Common myeloid progenitor, CD34-positive (primary cell): Measurements from ENCODE around the gene B4GALT6.

ENCODE experiments used
- CTCF ChIA-PET: fragments of 350-600 bp; sonication (Branson Sonifier 250); formaldehyde crosslinking; loops from one replicate; lab custom pipeline; 2021; ENCODE audit warnings: antibody characterized with exemption; lab: Charles Lee
- POLR2A ChIA-PET: fragments of 350-600 bp; sonication (Branson Sonifier 250); formaldehyde crosslinking; loops from one replicate; lab custom pipeline; 2021; ENCODE audit warnings: antibody characterized with exemption; lab: Charles Lee
- DNase-seq, 3 donors: peaks; one replicate each; pipeline versions ENCODE4 v3.0.0 to v3.0.0-alpha.2; 2013
- H3K27ac ChIP-seq, 2 experiments: 1 replicate in 1 of 2; 2 replicates in 1 of 2; pipeline ENCODE4 v1.7.0; 2013; ENCODE audit warnings: inconsistent platforms in 2 of 2, low read length in 2 of 2, mild to moderate bottlenecking in 2 of 2, low read depth in 1 of 2, moderate library complexity in 1 of 2; ENCODE audit not compliant: severe bottlenecking in 2 of 2, insufficient read depth in 1 of 2, poor library complexity in 1 of 2
- H3K27me3 ChIP-seq, 5 experiments: replicated peaks in 2 of 5; 1 replicate in 3 of 5; 2 replicates in 2 of 5; pipeline versions ENCODE4 v1.6.1 to v1.7.0; 2013; ENCODE audit warnings: low read length in 4 of 5, mild to moderate bottlenecking in 2 of 5, moderate library complexity in 2 of 5, inconsistent platforms in 1 of 5; ENCODE audit not compliant: insufficient read depth in 5 of 5, control insufficient read depth in 4 of 5
- H3K36me3 ChIP-seq, 4 experiments: 1 replicate in 2 of 4; 2 replicates in 2 of 4; pipeline versions ENCODE4 v1.6.1 to v1.7.0; 2013; ENCODE audit warnings: low read length in 3 of 4, control low read depth in 1 of 4, mild to moderate bottlenecking in 1 of 4; ENCODE audit not compliant: control insufficient read depth in 4 of 4, insufficient read depth in 4 of 4
- H3K4me1 ChIP-seq, 4 experiments: 1 replicate in 3 of 4; 2 replicates in 1 of 4; pipeline versions ENCODE4 v1.6.1 to v1.7.1; 2013; ENCODE audit warnings: low read length in 3 of 4, mild to moderate bottlenecking in 3 of 4, control low read depth in 1 of 4, inconsistent platforms in 1 of 4, moderate library complexity in 1 of 4; ENCODE audit not compliant: control insufficient read depth in 4 of 4, insufficient read depth in 4 of 4; ENCODE audit errors: control extremely low read depth in 1 of 4
- H3K4me3 ChIP-seq, 7 experiments: 1 replicate in 4 of 7; 2 replicates in 3 of 7; pipeline versions ENCODE4 v1.5.1 to v1.7.0; 2013; ENCODE audit warnings: mild to moderate bottlenecking in 7 of 7, low read length in 6 of 7, moderate library complexity in 6 of 7, inconsistent platforms in 2 of 7, low read depth in 2 of 7, control low read depth in 1 of 7; ENCODE audit not compliant: insufficient read depth in 4 of 7, control insufficient read depth in 1 of 7; ENCODE audit errors: extremely low read depth in 1 of 7
- H3K9me3 ChIP-seq, 5 experiments: 1 replicate in 4 of 5; 2 replicates in 1 of 5; pipeline versions ENCODE4 v1.6.1 to v1.7.1; 2013; ENCODE audit warnings: low read length in 4 of 5, mild to moderate bottlenecking in 2 of 5, inconsistent platforms in 1 of 5, low read depth in 1 of 5, moderate library complexity in 1 of 5; ENCODE audit not compliant: control insufficient read depth in 4 of 5, insufficient read depth in 2 of 5; ENCODE audit errors: control extremely low read depth in 1 of 5
- WGBS: methylation state at CpG from one replicate; pipeline ENCODE4 v1.1.5; 2013; ENCODE audit not compliant: insufficient coverage; 5-methylcytosine and 5-hydroxymethylcytosine counted together

B4GALT6 gene

DNA sequence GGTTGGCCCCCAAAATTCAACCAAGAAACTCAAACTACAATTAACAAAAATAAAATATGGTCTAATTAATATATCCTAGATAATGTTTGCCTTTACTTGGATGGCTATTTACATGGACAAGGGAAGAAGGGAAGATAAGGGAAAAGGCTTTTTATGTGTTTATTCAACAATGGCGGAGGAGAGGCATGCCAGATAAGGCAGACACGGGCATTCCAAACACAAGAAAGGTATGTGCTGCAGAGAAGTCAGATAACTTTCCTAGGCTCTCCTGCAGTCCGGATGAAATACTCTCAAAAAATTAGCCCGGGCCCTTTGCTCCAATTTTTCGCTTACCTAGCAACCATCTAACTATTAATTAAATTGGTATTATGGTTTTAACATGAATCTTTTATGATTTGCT, 97.8 kb downstream of the B4GALT6 start:
- no peak overlapping the region for H3K4me3 ChIP-seq
- POLR2A ChIA-PET = no interaction called here
- peaks cover 7 to 42% (median 20%) of the 10 kb centered on the region in 4 experiments for H3K4me1 ChIP-seq
- H3K36me3 ChIP-seq = no peaks in the 10 kb centered on the region
- WGBS = 95% methylated on average over 2 of the region's 5 CpGs
- CTCF ChIA-PET = interaction anchor here (0.9 to 1.4 kb wide), 8 partner anchors 10 to 91 kb away, joined by 3 to 6 read pairs (median 4); no protein-coding TSS in a partner anchor
- H3K27ac ChIP-seq = no peak overlapping the region
- no peak for DNase-seq
- no peaks in the 10 kb centered on the region for H3K9me3 ChIP-seq
- no peaks in the 10 kb centered on the region for H3K27me3 ChIP-seq

DNA sequence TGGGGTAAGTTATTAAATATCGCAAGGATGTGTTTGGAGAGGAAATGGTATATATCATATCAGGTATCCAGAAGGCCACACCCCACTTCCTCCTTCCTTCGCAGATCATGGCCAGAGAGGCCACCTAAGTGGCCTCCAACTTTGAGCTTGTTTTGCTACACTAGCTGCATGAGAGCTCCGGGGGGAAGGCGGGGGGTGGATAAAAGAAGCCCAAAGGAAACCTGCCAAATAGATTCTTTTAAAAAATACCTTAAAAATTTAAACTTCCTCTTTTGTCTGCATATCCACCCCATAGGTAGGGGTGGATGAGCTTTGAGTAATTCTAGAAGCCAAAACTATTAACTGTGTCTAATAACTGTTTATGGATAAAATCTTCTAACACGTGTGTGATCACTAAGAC, 98.4 kb downstream of the B4GALT6 start:
- no peaks in the 10 kb centered on the region for H3K27me3 ChIP-seq
- no peak overlapping the region for H3K4me3 ChIP-seq
- DNase-seq = peak in 2 of 3 donors; percentile 56 to 58
- WGBS = no CpG with 5 or more reads among the region's 5 CpGs
- H3K36me3 ChIP-seq = no peaks in the 10 kb centered on the region
- no peaks in the 10 kb centered on the region for H3K9me3 ChIP-seq
- CTCF ChIA-PET = interaction anchor here (0.6 to 1.4 kb wide), 8 partner anchors 10 to 92 kb away, joined by 3 to 5 read pairs (median 3); no protein-coding TSS in a partner anchor
- H3K4me1 ChIP-seq = peaks cover 7 to 45% (median 25%) of the 10 kb centered on the region in 4 experiments
- POLR2A ChIA-PET = no interaction called here
- no peak overlapping the region for H3K27ac ChIP-seq

- Histone ChIP-seq H3K4me1 (peaks cover 14 to 60% (median 32%) of the 10 kb centered on the region in 4 experiments), H3K36me3 (no peaks in the 10 kb centered on the region), H3K4me3 (no peak overlapping the region), H3K27me3 (no peaks in the 10 kb centered on the region), H3K27ac (no peak overlapping the region), H3K9me3 (no peaks in the 10 kb centered on the region)
- ChIA-PET CTCF (no interaction called here), POLR2A (no interaction called here)
- no peak for DNase-seq
- 100% methylated on average over 3 of the region's 5 CpGs for WGBS
Measured at GRCh38 chr18:31583185-31583854, 101.1 kb downstream of the B4GALT6 start.

DNA sequence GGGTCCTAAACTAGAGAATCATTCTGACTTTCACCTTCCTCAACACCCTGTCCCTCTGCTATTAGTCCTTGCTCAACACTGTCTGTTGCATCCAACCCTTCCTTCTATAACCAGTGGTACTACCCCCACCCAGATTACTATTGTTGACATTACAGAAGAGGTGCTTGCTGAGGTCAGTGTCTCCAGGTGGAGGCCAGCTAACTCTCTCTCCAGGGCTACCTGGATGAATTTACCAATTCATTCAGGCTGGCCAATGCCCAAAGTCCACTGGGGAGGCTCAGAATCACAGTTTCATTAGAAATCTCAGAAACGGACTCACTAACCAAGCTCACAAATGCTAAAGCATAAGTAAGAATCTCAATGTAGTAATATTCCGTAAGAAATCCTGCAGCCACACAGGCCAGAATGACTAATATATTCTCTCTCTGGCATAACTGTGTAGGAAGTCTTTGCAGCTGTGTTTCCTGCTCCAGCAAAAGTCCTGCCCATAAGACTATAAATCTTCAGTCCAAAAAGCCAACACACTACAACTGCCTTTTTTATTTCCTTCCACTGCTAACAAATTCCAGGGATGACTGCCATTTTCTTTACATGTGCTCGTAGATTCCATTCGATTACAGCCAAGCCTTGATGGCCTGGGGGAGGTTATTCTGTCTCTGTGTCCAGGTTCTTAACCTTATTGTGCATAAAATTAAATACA, 102.7 kb downstream of the B4GALT6 start:
- 14% methylated on average over 1 of the region's 4 CpGs for WGBS
- CTCF ChIA-PET = interaction anchor here (0.7 kb wide), 1 partner anchor 29 kb away, joined by 3 read pairs; no protein-coding TSS in a partner anchor
- DNase-seq = peak; percentile 74 to 95 (median 92)

DNA sequence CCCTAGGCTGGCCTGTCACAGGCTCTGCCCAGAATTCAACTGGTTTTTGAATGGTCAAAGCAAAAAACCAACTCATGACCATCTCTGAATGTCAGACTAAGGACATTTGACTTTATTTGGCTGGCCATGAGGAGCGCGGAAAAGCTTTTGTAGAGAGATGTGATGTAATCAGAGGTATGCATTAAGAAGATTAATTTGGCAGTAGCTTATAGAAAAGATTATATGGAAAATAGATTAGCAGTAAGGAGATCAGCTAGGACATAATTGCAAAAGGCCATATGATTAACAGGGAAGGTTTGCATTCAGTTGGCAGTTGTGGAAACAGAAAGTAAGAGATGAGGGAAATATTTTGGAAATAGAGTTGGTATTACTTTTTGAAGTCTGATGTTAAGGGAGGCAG, 105.0 kb downstream of the B4GALT6 start:
- WGBS = 100% methylated on average over 2 of the region's 2 CpGs
- H3K4me3 ChIP-seq = no peak overlapping the region
- CTCF ChIA-PET = interaction anchor here (1.3 to 2.4 kb wide), 3 partner anchors 9 to 143 kb away, joined by 4 to 9 read pairs (median 4); no protein-coding TSS in a partner anchor
- no peaks in the 10 kb centered on the region for H3K36me3 ChIP-seq
- DNase-seq = no peak
- H3K4me1 ChIP-seq = peaks cover 10 to 53% (median 27%) of the 10 kb centered on the region in 4 experiments
- no peak overlapping the region for H3K27ac ChIP-seq
- H3K9me3 ChIP-seq = no peaks in the 10 kb centered on the region
- H3K27me3 ChIP-seq = no peaks in the 10 kb centered on the region
- POLR2A ChIA-PET = no interaction called here

More for the DNA sequence above, 102.7 kb downstream of the B4GALT6 start:
- H3K27me3 ChIP-seq = no peaks in the 10 kb centered on the region
- H3K36me3 ChIP-seq = no peaks in the 10 kb centered on the region
- peaks cover 14 to 63% (median 34%) of the 10 kb centered on the region in 4 experiments for H3K4me1 ChIP-seq
- POLR2A ChIA-PET = no interaction called here
- H3K27ac ChIP-seq = no peak overlapping the region
- no peaks in the 10 kb centered on the region for H3K9me3 ChIP-seq
- peak overlapping the region in 2 of 7 experiments; percentile 4 to 12 for H3K4me3 ChIP-seq

DNA sequence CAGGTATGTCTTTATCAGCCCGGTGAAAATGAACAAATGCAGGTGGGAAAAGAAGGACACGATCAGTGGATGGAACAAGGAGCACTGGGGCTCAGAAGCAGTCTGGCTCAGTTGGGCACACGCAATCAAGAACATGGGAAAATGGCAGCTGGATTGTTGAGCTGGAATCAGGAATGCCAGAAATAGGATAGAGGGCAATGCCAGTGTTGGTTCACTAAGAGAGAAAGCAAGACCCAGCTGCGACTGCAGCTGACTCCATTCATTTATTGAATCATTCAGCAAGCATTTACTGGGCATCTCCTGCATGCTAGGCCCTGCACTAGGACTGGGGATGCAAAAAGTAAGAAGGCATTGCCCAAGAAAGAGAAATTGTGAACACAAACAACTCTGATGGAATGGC, 106.3 kb downstream of the B4GALT6 start:
- H3K4me1 ChIP-seq = peaks cover 10 to 43% (median 25%) of the 10 kb centered on the region in 4 experiments
- no peak overlapping the region for H3K4me3 ChIP-seq
- ChIA-PET CTCF (interaction anchor here (1.3 to 2.4 kb wide), 3 partner anchors 22 to 144 kb away, joined by 4 to 9 read pairs (median 4); no protein-coding TSS in a partner anchor), POLR2A (no interaction called here)
- DNase-seq = no peak
- no peaks in the 10 kb centered on the region for H3K36me3 ChIP-seq
- H3K9me3 ChIP-seq = no peaks in the 10 kb centered on the region
- no peak overlapping the region for H3K27ac ChIP-seq
- 98% methylated on average over 4 of the region's 4 CpGs for WGBS
- no peaks in the 10 kb centered on the region for H3K27me3 ChIP-seq
